IMR-90 (cell line): ENCODE results near the gene EVA1A. TPM values are rescaled to one million over a fixed set of nuclear protein-coding genes. Genes with fewer than 3 reads are reported as not detected.

Source experiments
- ATAC-seq: fragments of 200-7000 bp; cut with Tn5 transposase; 2 replicates; pipeline ENCODE4 v1.9.1; 2020; ENCODE audit warnings: low read depth, mild to moderate bottlenecking, moderate library complexity
- BruUV-seq: library from RNA; stranded (reverse); fragments of 400-500 nt; replicated peaks from 2 replicates; lab custom pipeline; 2021; lab: Mats Ljungman, UMichigan
- CTCF ChIA-PET: fragments of 300-600 bp; formaldehyde crosslinking; extraction: SDS; loops from one replicate; lab custom pipeline; 2021; ENCODE audit warnings: antibody characterized with exemption; lab: Yijun Ruan, JAX
- POLR2A ChIA-PET: fragments of 300-600 bp; sonication (Branson Sonifier 250); formaldehyde crosslinking; loops from one replicate; lab custom pipeline; 2022; ENCODE audit warnings: antibody characterized with exemption; ENCODE audit not compliant: unreplicated experiment; lab: Charles Lee
- DNase-seq: peaks from one replicate; pipeline ENCODE4 v3.0.0; 2013
- H2AFZ ChIP-seq: replicated peaks from 2 replicates; pipeline ENCODE3; 2013; ENCODE audit warnings: low read length, mild to moderate bottlenecking; ENCODE audit not compliant: poor library complexity
- H2AK5ac ChIP-seq: 2 replicates; pipeline ENCODE4 v1.6.1; 2013; ENCODE audit warnings: low read depth, low read length, inconsistent platforms
- H2AK9ac ChIP-seq: replicated peaks from 2 replicates; pipeline ENCODE3; 2013; ENCODE audit warnings: mild to moderate bottlenecking, low read depth, low read length, moderate library complexity; ENCODE audit not compliant: poor library complexity
- H2BK120ac ChIP-seq: 2 replicates; pipeline ENCODE4 v1.6.1; 2013; ENCODE audit warnings: low read depth, low read length, inconsistent platforms
- H2BK15ac ChIP-seq: 3 replicates; pipeline ENCODE4 v1.6.1; 2013; ENCODE audit warnings: low read depth, low read length, inconsistent platforms
- H2BK20ac ChIP-seq: 2 replicates; pipeline ENCODE4 v1.6.1; 2013; ENCODE audit warnings: low read depth, mild to moderate bottlenecking, inconsistent platforms, low read length, moderate library complexity
- H2BK5ac ChIP-seq: 2 replicates; pipeline ENCODE4 v1.6.1; 2013; ENCODE audit warnings: mild to moderate bottlenecking, low read depth, low read length, inconsistent platforms; ENCODE audit not compliant: poor library complexity, severe bottlenecking
- H3K14ac ChIP-seq: replicated peaks from 2 replicates; pipeline ENCODE4 v1.6.1; 2013; ENCODE audit warnings: low read depth, low read length, inconsistent platforms
- H3K18ac ChIP-seq: 2 replicates; pipeline ENCODE4 v1.6.1; 2013; ENCODE audit warnings: low read depth, low read length, control low read depth
- H3K23ac ChIP-seq: 2 replicates; pipeline ENCODE4 v1.6.1; 2013; ENCODE audit warnings: low read depth, low read length, inconsistent platforms
- H3K27ac ChIP-seq: 2 replicates; pipeline ENCODE4 v1.5.1; 2013; ENCODE audit warnings: mild to moderate bottlenecking, control low read depth, low read length; ENCODE audit not compliant: insufficient read depth
- H3K27me3 ChIP-seq: 2 replicates; pipeline ENCODE4 v1.6.1; 2013; ENCODE audit warnings: low read length; ENCODE audit not compliant: control insufficient read depth, insufficient read depth
- H3K36me3 ChIP-seq: 2 replicates; pipeline ENCODE4 v1.6.1; 2013; ENCODE audit warnings: low read length, mixed read lengths; ENCODE audit not compliant: control insufficient read depth, insufficient read depth
- H3K4ac ChIP-seq: 2 replicates; pipeline ENCODE4 v1.6.1; 2013; ENCODE audit warnings: low read depth, low read length, inconsistent platforms
- H3K4me1 ChIP-seq: 2 replicates; pipeline ENCODE4 v1.6.1; 2013; ENCODE audit warnings: low read length, mixed read lengths; ENCODE audit not compliant: control insufficient read depth, insufficient read depth
- H3K4me2 ChIP-seq: 2 replicates; pipeline ENCODE4 v1.6.1; 2013; ENCODE audit warnings: low read depth, mild to moderate bottlenecking, control low read depth, low read length, moderate library complexity
- H3K4me3 ChIP-seq: 2 replicates; pipeline ENCODE4 v1.5.1; 2013; ENCODE audit warnings: low read depth, mild to moderate bottlenecking, control low read depth, low read length, moderate library complexity; ENCODE audit not compliant: insufficient read depth
- H3K56ac ChIP-seq: 2 replicates; pipeline ENCODE4 v1.6.1; 2013; ENCODE audit warnings: low read length, inconsistent platforms; ENCODE audit not compliant: insufficient read depth; ENCODE audit errors: extremely low read depth
- H3K79me1 ChIP-seq, 2 experiments: 2 replicates each; pipeline ENCODE4 v1.6.1; 2013; ENCODE audit warnings: low read length in 2 of 2, inconsistent platforms in 1 of 2, low read depth in 1 of 2
- H3K9ac ChIP-seq: 2 replicates; pipeline ENCODE4 v1.6.1; 2013; ENCODE audit warnings: low read depth, low read length, control low read depth
- H3K9me1 ChIP-seq: 2 replicates; pipeline ENCODE4 v1.6.1; 2013; ENCODE audit warnings: low read length, inconsistent platforms; ENCODE audit not compliant: insufficient read depth
- H3K9me3 ChIP-seq: 2 replicates; pipeline ENCODE4 v1.6.1; 2013; ENCODE audit warnings: low read length; ENCODE audit not compliant: control insufficient read depth, insufficient read depth
- H4K20me1 ChIP-seq: 2 replicates; pipeline ENCODE4 v1.6.1; 2013; ENCODE audit warnings: low read length, inconsistent platforms; ENCODE audit not compliant: insufficient read depth
- H4K5ac ChIP-seq: 2 replicates; pipeline ENCODE4 v1.6.1; 2013; ENCODE audit warnings: mild to moderate bottlenecking, low read depth, low read length, control low read depth
- H4K8ac ChIP-seq, 2 experiments: 2 replicates each; pipeline ENCODE4 v1.6.1; 2013; ENCODE audit warnings: low read depth in 2 of 2, low read length in 2 of 2, control low read depth in 1 of 2, inconsistent platforms in 1 of 2
- H4K91ac ChIP-seq: 2 replicates; pipeline ENCODE4 v1.6.1; 2013; ENCODE audit warnings: low read depth, low read length, inconsistent platforms; ENCODE audit not compliant: insufficient read depth
- BHLHE40 ChIP-seq: fragments of 150-350 bp; IDR thresholded peaks from 2 replicates; pipeline ENCODE4 v1.6.1; 2016; ENCODE audit warnings: mild to moderate bottlenecking, low read depth, low read length
- CEBPB ChIP-seq: IDR thresholded peaks from 2 replicates; pipeline ENCODE4 v1.6.1; 2012; ENCODE audit warnings: low read depth, low read length, improper control_type of control experiment
- CTCF ChIP-seq: conservative IDR thresholded peaks from 2 replicates; pipeline ENCODE4 v1.5.1; 2012; ENCODE audit warnings: mild to moderate bottlenecking, low read depth, low read length, improper control_type of control experiment
- MAFK ChIP-seq: IDR thresholded peaks from 2 replicates; pipeline ENCODE4 v1.6.1; 2012; ENCODE audit warnings: low read depth, low read length, improper control_type of control experiment
- MAZ ChIP-seq: IDR thresholded peaks from 2 replicates; pipeline ENCODE4 v1.6.1; 2012; ENCODE audit warnings: low read depth, mild to moderate bottlenecking, low read length, improper control_type of control experiment, moderate library complexity, borderline replicate concordance
- MXI1 ChIP-seq: IDR thresholded peaks from 2 replicates; pipeline ENCODE4 v1.6.1; 2012; ENCODE audit warnings: low read depth, mild to moderate bottlenecking, low read length, moderate library complexity, borderline replicate concordance
- POLR2A ChIP-seq: IDR thresholded peaks from 2 replicates; pipeline ENCODE4 v1.6.1; 2012; ENCODE audit warnings: mild to moderate bottlenecking, low read depth, low read length
- RAD21 ChIP-seq: IDR thresholded peaks from 2 replicates; pipeline ENCODE4 v1.6.1; 2012; ENCODE audit warnings: low read length, improper control_type of control experiment
- SMC3 ChIP-seq: fragments of 150-350 bp; IDR thresholded peaks from 2 replicates; pipeline ENCODE4 v1.6.1; 2016; ENCODE audit warnings: low read depth, mild to moderate bottlenecking, antibody characterized with exemption, low read length, moderate library complexity
- WGBS, 2 experiments: methylation state at CpG; one replicate each; pipeline versions ENCODE4 v1.1.5 to v1.1.7; 2013; ENCODE audit warnings: missing lambda C conversion rate in 2 of 2; ENCODE audit not compliant: insufficient read length in 1 of 2; ENCODE audit errors: extremely low coverage in 2 of 2; 5-methylcytosine and 5-hydroxymethylcytosine counted together
- dilution Hi-C: fragments of 300-500 bp; cut with HindIII; formaldehyde crosslinking; loops from one replicate; pipeline ENCODE4 v1.14.3; 2018; ENCODE audit warnings: low sequenced_read_pairs; ENCODE audit not compliant: unreplicated experiment
- in situ Hi-C: fragments of 300-500 bp; cut with MboI; formaldehyde crosslinking; loops from 3 replicates; pipeline ENCODE4 v1.14.3; 2019; ENCODE audit warnings: low sequenced_read_pairs, inconsistent platforms, mixed read lengths
- intact Hi-C: fragments of 100-400 bp; cut with micrococcal nuclease; formaldehyde crosslinking; loops from 2 replicates; pipeline ENCODE4 v1.10.0; 2022
- polyA plus RNA-seq, 3 experiments: library from polyadenylated mRNA; depleted of rRNA; stranded (reverse); fragments of >200 nt; gene quantifications; 2 replicates each; pipeline ENCODE4 v1.2.3, GENCODE V29; 2012; ENCODE audit warnings: low replicate concordance in 1 of 3
- total RNA-seq: library from RNA; depleted of rRNA; stranded (reverse); fragments of >200 nt; gene quantifications from 2 replicates; pipeline ENCODE4 v1.2.3, GENCODE V29; 2012

The EVA1A gene
- total and polyA plus RNA-seq, 2 of the 4 experiments (the other 2 are of a cell fraction), result 54.5 to 93.7 TPM

- Histone ChIP-seq H3K27me3 (no peaks in the 10 kb centered on the region), H2BK120ac (no peak overlapping the region), H3K23ac (no peak overlapping the region), H2AK5ac (no peak overlapping the region), H2AK9ac (no peak overlapping the region), H3K4me1 (peaks cover 15% of the 10 kb centered on the region), H3K36me3 (peaks cover 8% of the 10 kb centered on the region), H3K14ac (no peak overlapping the region), H3K9me3 (no peaks in the 10 kb centered on the region), H3K18ac (no peak overlapping the region), H3K79me1 (peaks cover 51 to 88% of the 10 kb centered on the region in 2 experiments), H3K4ac (no peak overlapping the region), H2BK15ac (no peak overlapping the region), H2BK5ac (no peak overlapping the region), H3K4me3 (no peak overlapping the region), H3K9me1 (peaks cover 58% of the 10 kb centered on the region), H4K5ac (no peak overlapping the region), H4K20me1 (peaks cover 67% of the 10 kb centered on the region), H4K8ac (no peak overlapping the region), H3K4me2 (no peak overlapping the region), H3K9ac (no peak overlapping the region), H4K91ac (no peak overlapping the region), H3K27ac (no peak overlapping the region), H2AFZ (no peak overlapping the region), H2BK20ac (no peak overlapping the region), H3K56ac (no peak overlapping the region)
- DNase-seq, result no peak
- no peak for ATAC-seq
- CTCF ChIA-PET, result no interaction called here
- POLR2A ChIA-PET, result no interaction called here
- TF ChIP-seq CEBPB (no peak), SMC3 (no peak), BHLHE40 (no peak), RAD21 (no peak), MXI1 (no peak), MAFK (no peak), CTCF (no peak), POLR2A (no peak), MAZ (no peak)
- in situ Hi-C loops (no loop called here), intact Hi-C loops (loop anchor here (5.0 kb wide), 1 partner anchor 70 kb away; no protein-coding TSS in a partner anchor), dilution Hi-C loops (no loop called here)
- BruUV-seq, result TSS peak; percentile 6
- WGBS, 2 experiments, result 100% methylated on average over 2 of the region's 4 CpGs; no CpG with 5 or more reads in 1 of the 2 experiments
Measured at GRCh38 chr2:75557474-75558133, 3.1 kb downstream of the EVA1A start.
